Measurements from ENCODE around the gene ETFB.

Gene ETFB

GRCh38 chr19:51326216-51327065, 39.7 kb downstream of the ETFB start:
- no peak for DNase-seq

GRCh38 chr19:51325161-51325976, 40.8 kb downstream of the ETFB start:
- DNase-seq: no peak

- no peak for DNase-seq
Observed at GRCh38 chr19:51324167-51324481, 42.1 kb downstream of the ETFB start.

GRCh38 chr19:51323481-51324166, 42.6 kb downstream of the ETFB start:
- no peak for DNase-seq

- no peak for DNase-seq
Observed at GRCh38 chr19:51321799-51322198, 44.4 kb downstream of the ETFB start.

GRCh38 chr19:51320280-51320657, 45.9 kb downstream of the ETFB start:
- DNase-seq: no peak

GRCh38 chr19:51319649-51320279, 46.4 kb downstream of the ETFB start:
- no peak for DNase-seq

- no peak for DNase-seq
Observed at GRCh38 chr19:51318687-51319648, 47.2 kb downstream of the ETFB start.

- no peak for DNase-seq
Observed at GRCh38 chr19:51317968-51318367, 48.2 kb downstream of the ETFB start.

GRCh38 chr19:51317376-51317775, 48.8 kb downstream of the ETFB start:
- DNase-seq: no peak

- DNase-seq: no peak
Observed at GRCh38 chr19:51316688-51317087, 49.5 kb downstream of the ETFB start.

GRCh38 chr19:51311351-51312257, 54.6 kb downstream of the ETFB start, which contains the start of gene IGLON5:
IGLON5 (plus strand) TSS chr19:51311644; CDS start chr19:51311848, 204 bp downstream.
- no peak for DNase-seq

GRCh38 chr19:51305479-51305878, 60.7 kb downstream of the ETFB start:
- DNase-seq: no peak

- DNase-seq: no peak
Observed at GRCh38 chr19:51301266-51301665, 64.9 kb downstream of the ETFB start.

- DNase-seq: no peak
Observed at GRCh38 chr19:51297406-51297805, 68.8 kb downstream of the ETFB start.

- DNase-seq: no peak
Observed at GRCh38 chr19:51296336-51297093, 69.7 kb downstream of the ETFB start.

- DNase-seq: no peak
Observed at GRCh38 chr19:51295382-51296126, 70.6 kb downstream of the ETFB start.
